Measurements from ENCODE around the gene SLC9A7. TPM values are rescaled to one million over a fixed set of nuclear protein-coding genes. Genes with fewer than 3 reads are reported as not detected.

SLC9A7 gene
- polyA plus RNA-seq, 2 donors: 1.3 to 2.0 TPM

DNA sequence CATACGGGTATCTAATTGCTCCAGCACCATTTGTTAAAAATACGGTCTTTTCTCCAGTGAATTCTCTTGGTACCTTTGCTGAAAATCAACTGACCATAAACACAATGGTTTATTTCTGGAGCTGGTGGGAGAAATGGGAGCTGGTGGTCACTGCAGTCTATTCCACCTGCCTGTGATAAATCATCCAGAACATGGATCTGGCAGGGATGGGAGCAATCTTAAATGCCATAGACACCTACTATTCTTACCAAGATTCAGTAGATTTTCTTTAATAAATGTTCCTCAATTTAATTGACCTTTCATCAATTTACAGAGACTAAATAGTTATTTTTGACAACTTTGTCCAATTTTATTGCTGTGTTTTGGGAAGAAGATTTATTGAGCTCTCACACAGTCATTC is 68.1 kb downstream of the SLC9A7 start:
- H3K9me3 ChIP-seq (ENCODE audit: control insufficient read depth in 2 of 2, insufficient read depth in 1 of 2, low read depth in 1 of 2, low read length in 1 of 2): no peaks in the 10 kb centered on the region
- H3K27ac ChIP-seq (ENCODE audit: low read depth in 2 of 2, low read length in 1 of 2): no peak overlapping the region
- H3K4me1 ChIP-seq (ENCODE audit: control insufficient read depth in 2 of 2, insufficient read depth in 2 of 2, low read length in 1 of 2): no peaks in the 10 kb centered on the region
- no peaks in the 10 kb centered on the region for H3K36me3 ChIP-seq (ENCODE audit: control insufficient read depth in 2 of 2, insufficient read depth in 2 of 2, low read length in 1 of 2)
- no peaks in the 10 kb centered on the region for H3K27me3 ChIP-seq (ENCODE audit: control insufficient read depth in 1 of 2, insufficient read depth in 2 of 2, low read length in 2 of 2)
- no peak overlapping the region for H3K4me3 ChIP-seq (ENCODE audit: low read depth in 1 of 2, low read length in 2 of 2)
- 86 to 99% methylated on average over 2 of the region's 2 CpGs for WGBS, 2 donors

DNA sequence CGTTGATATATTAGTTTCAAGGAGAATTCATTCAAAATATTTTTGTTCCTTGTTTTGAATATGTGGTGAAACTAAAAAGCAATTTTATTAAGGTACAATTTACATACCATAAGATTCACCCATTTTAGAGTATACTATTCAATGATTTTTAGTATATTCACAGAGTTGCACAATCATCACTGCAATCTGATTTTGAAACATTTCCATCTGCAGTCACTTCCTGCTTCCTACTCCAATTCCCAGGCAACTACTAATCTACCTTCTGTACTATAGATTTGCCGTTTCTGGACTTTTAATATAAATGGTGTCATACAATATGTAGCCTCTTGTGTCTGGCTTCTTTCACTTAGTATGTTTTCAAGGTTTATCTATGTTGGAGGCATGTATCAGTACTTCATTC is 71.3 kb downstream of the SLC9A7 start:
- Histone ChIP-seq H3K27me3 (ENCODE audit: control insufficient read depth in 1 of 2, insufficient read depth in 2 of 2, low read length in 2 of 2) (no peaks in the 10 kb centered on the region), H3K4me3 (ENCODE audit: low read depth in 1 of 2, low read length in 2 of 2) (no peak overlapping the region), H3K27ac (ENCODE audit: low read depth in 2 of 2, low read length in 1 of 2) (no peak overlapping the region), H3K36me3 (ENCODE audit: control insufficient read depth in 2 of 2, insufficient read depth in 2 of 2, low read length in 1 of 2) (no peaks in the 10 kb centered on the region), H3K4me1 (ENCODE audit: control insufficient read depth in 2 of 2, insufficient read depth in 2 of 2, low read length in 1 of 2) (no peaks in the 10 kb centered on the region), H3K9me3 (ENCODE audit: control insufficient read depth in 2 of 2, insufficient read depth in 1 of 2, low read depth in 1 of 2, low read length in 1 of 2) (no peaks in the 10 kb centered on the region)
- 33 to 43% methylated on average over 2 of the region's 2 CpGs for WGBS, 2 donors

- Histone ChIP-seq H3K27ac (ENCODE audit: low read depth in 2 of 2, low read length in 1 of 2) (no peak overlapping the region), H3K27me3 (ENCODE audit: control insufficient read depth in 1 of 2, insufficient read depth in 2 of 2, low read length in 2 of 2) (peaks cover 0 to 4% of the 10 kb centered on the region in 2 donors), H3K36me3 (ENCODE audit: control insufficient read depth in 2 of 2, insufficient read depth in 2 of 2, low read length in 1 of 2) (no peaks in the 10 kb centered on the region), H3K4me1 (ENCODE audit: control insufficient read depth in 2 of 2, insufficient read depth in 2 of 2, low read length in 1 of 2) (no peaks in the 10 kb centered on the region), H3K4me3 (ENCODE audit: low read depth in 1 of 2, low read length in 2 of 2) (no peak overlapping the region), H3K9me3 (ENCODE audit: control insufficient read depth in 2 of 2, insufficient read depth in 1 of 2, low read depth in 1 of 2, low read length in 1 of 2) (no peaks in the 10 kb centered on the region)
- WGBS, 2 donors: 37 to 38% methylated on average over 5 of the region's 5 CpGs
Measured at GRCh38 chrX:46686003-46686645, 72.8 kb downstream of the SLC9A7 start.

- no peak overlapping the region for H3K4me3 ChIP-seq (ENCODE audit: low read depth in 1 of 2, low read length in 2 of 2)
- no peak overlapping the region for H3K27ac ChIP-seq (ENCODE audit: low read depth in 2 of 2, low read length in 1 of 2)
- no peaks in the 10 kb centered on the region for H3K36me3 ChIP-seq (ENCODE audit: control insufficient read depth in 2 of 2, insufficient read depth in 2 of 2, low read length in 1 of 2)
- H3K9me3 ChIP-seq (ENCODE audit: control insufficient read depth in 2 of 2, insufficient read depth in 1 of 2, low read depth in 1 of 2, low read length in 1 of 2): no peaks in the 10 kb centered on the region
- no peaks in the 10 kb centered on the region for H3K4me1 ChIP-seq (ENCODE audit: control insufficient read depth in 2 of 2, insufficient read depth in 2 of 2, low read length in 1 of 2)
- peaks cover 0 to 5% of the 10 kb centered on the region in 2 donors for H3K27me3 ChIP-seq (ENCODE audit: control insufficient read depth in 1 of 2, insufficient read depth in 2 of 2, low read length in 2 of 2)
Measured at GRCh38 chrX:46683048-46683447, 75.9 kb downstream of the SLC9A7 start.

DNA sequence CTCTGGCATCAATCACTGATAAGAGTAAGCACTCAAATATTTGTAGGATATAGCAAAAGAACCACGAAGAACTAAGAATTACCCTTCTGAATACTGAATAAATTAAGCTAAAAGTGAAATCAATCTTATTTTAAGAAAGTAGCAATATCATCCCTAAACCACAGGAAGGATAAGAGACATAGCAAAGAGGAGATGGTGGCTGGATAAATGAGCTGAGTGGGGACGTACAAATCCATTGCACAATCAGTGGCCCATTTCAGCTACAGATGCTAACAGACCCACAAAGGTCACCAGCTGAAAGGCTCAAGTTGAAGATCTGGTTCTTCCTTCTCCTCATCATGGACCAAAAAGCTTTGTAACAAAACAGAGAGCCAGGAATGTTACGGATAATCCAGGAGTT is 77.1 kb downstream of the SLC9A7 start:
- no peaks in the 10 kb centered on the region for H3K4me1 ChIP-seq (ENCODE audit: control insufficient read depth in 2 of 2, insufficient read depth in 2 of 2, low read length in 1 of 2)
- no peak overlapping the region for H3K4me3 ChIP-seq (ENCODE audit: low read depth in 1 of 2, low read length in 2 of 2)
- peaks cover 0 to 5% of the 10 kb centered on the region in 2 donors for H3K27me3 ChIP-seq (ENCODE audit: control insufficient read depth in 1 of 2, insufficient read depth in 2 of 2, low read length in 2 of 2)
- H3K27ac ChIP-seq (ENCODE audit: low read depth in 2 of 2, low read length in 1 of 2): no peak overlapping the region
- WGBS, 2 donors: 72 to 86% methylated on average over 3 of the region's 3 CpGs
- no peaks in the 10 kb centered on the region for H3K36me3 ChIP-seq (ENCODE audit: control insufficient read depth in 2 of 2, insufficient read depth in 2 of 2, low read length in 1 of 2)
- no peaks in the 10 kb centered on the region for H3K9me3 ChIP-seq (ENCODE audit: control insufficient read depth in 2 of 2, insufficient read depth in 1 of 2, low read depth in 1 of 2, low read length in 1 of 2)

GRCh38 chrX:46678232-46678631 is 80.7 kb downstream of the SLC9A7 start:
- peaks cover 0 to 5% of the 10 kb centered on the region in 2 donors for H3K27me3 ChIP-seq (ENCODE audit: control insufficient read depth in 1 of 2, insufficient read depth in 2 of 2, low read length in 2 of 2)
- no peak overlapping the region for H3K4me3 ChIP-seq (ENCODE audit: low read depth in 1 of 2, low read length in 2 of 2)
- no peaks in the 10 kb centered on the region for H3K9me3 ChIP-seq (ENCODE audit: control insufficient read depth in 2 of 2, insufficient read depth in 1 of 2, low read depth in 1 of 2, low read length in 1 of 2)
- no peaks in the 10 kb centered on the region for H3K4me1 ChIP-seq (ENCODE audit: control insufficient read depth in 2 of 2, insufficient read depth in 2 of 2, low read length in 1 of 2)
- H3K27ac ChIP-seq (ENCODE audit: low read depth in 2 of 2, low read length in 1 of 2): no peak overlapping the region
- 94 to 100% methylated on average over 2 of the region's 2 CpGs for WGBS, 2 donors
- no peaks in the 10 kb centered on the region for H3K36me3 ChIP-seq (ENCODE audit: control insufficient read depth in 2 of 2, insufficient read depth in 2 of 2, low read length in 1 of 2)

GRCh38 chrX:46676399-46677356 is 82.2 kb downstream of the SLC9A7 start:
- Histone ChIP-seq H3K4me3 (ENCODE audit: low read depth in 1 of 2, low read length in 2 of 2) (no peak overlapping the region), H3K4me1 (ENCODE audit: control insufficient read depth in 2 of 2, insufficient read depth in 2 of 2, low read length in 1 of 2) (no peaks in the 10 kb centered on the region), H3K36me3 (ENCODE audit: control insufficient read depth in 2 of 2, insufficient read depth in 2 of 2, low read length in 1 of 2) (no peaks in the 10 kb centered on the region), H3K27ac (ENCODE audit: low read depth in 2 of 2, low read length in 1 of 2) (no peak overlapping the region), H3K27me3 (ENCODE audit: control insufficient read depth in 1 of 2, insufficient read depth in 2 of 2, low read length in 2 of 2) (peaks cover 0 to 5% of the 10 kb centered on the region in 2 donors), H3K9me3 (ENCODE audit: control insufficient read depth in 2 of 2, insufficient read depth in 1 of 2, low read depth in 1 of 2, low read length in 1 of 2) (no peaks in the 10 kb centered on the region)
- WGBS, 2 donors: 80 to 87% methylated on average over 10 of the region's 10 CpGs

- 74 to 86% methylated on average over 5 of the region's 5 CpGs for WGBS, 2 donors
- H3K9me3 ChIP-seq (ENCODE audit: control insufficient read depth in 2 of 2, insufficient read depth in 1 of 2, low read depth in 1 of 2, low read length in 1 of 2): no peaks in the 10 kb centered on the region
- no peaks in the 10 kb centered on the region for H3K36me3 ChIP-seq (ENCODE audit: control insufficient read depth in 2 of 2, insufficient read depth in 2 of 2, low read length in 1 of 2)
- H3K27me3 ChIP-seq (ENCODE audit: control insufficient read depth in 1 of 2, insufficient read depth in 2 of 2, low read length in 2 of 2): no peaks in the 10 kb centered on the region
- H3K27ac ChIP-seq (ENCODE audit: low read depth in 2 of 2, low read length in 1 of 2): no peak overlapping the region
- no peaks in the 10 kb centered on the region for H3K4me1 ChIP-seq (ENCODE audit: control insufficient read depth in 2 of 2, insufficient read depth in 2 of 2, low read length in 1 of 2)
- H3K4me3 ChIP-seq (ENCODE audit: low read depth in 1 of 2, low read length in 2 of 2): no peak overlapping the region
Measured at GRCh38 chrX:46673620-46674359, 85.1 kb downstream of the SLC9A7 start.

GRCh38 chrX:46670316-46670715 is 88.6 kb downstream of the SLC9A7 start:
- WGBS, 2 donors: 85 to 91% methylated on average over 3 of the region's 3 CpGs
- Histone ChIP-seq H3K4me1 (ENCODE audit: control insufficient read depth in 2 of 2, insufficient read depth in 2 of 2, low read length in 1 of 2) (no peaks in the 10 kb centered on the region), H3K9me3 (ENCODE audit: control insufficient read depth in 2 of 2, insufficient read depth in 1 of 2, low read depth in 1 of 2, low read length in 1 of 2) (no peaks in the 10 kb centered on the region), H3K36me3 (ENCODE audit: control insufficient read depth in 2 of 2, insufficient read depth in 2 of 2, low read length in 1 of 2) (no peaks in the 10 kb centered on the region), H3K4me3 (ENCODE audit: low read depth in 1 of 2, low read length in 2 of 2) (no peak overlapping the region), H3K27me3 (ENCODE audit: control insufficient read depth in 1 of 2, insufficient read depth in 2 of 2, low read length in 2 of 2) (no peaks in the 10 kb centered on the region), H3K27ac (ENCODE audit: low read depth in 2 of 2, low read length in 1 of 2) (no peak overlapping the region)
